GM12892 (cell line): ENCODE measurements around the gene MBNL3.

Experiments used
- POLR2AphosphoS5 ChIP-seq: IDR thresholded peaks from 2 replicates; pipeline ENCODE4 v1.6.1; 2011; ENCODE audit warnings: low read depth, low read length, control low read depth
- TAF1 ChIP-seq: IDR thresholded peaks from 2 replicates; pipeline ENCODE4 v1.6.1; 2011; ENCODE audit warnings: low read depth, mild to moderate bottlenecking, control low read depth, low read length, borderline replicate concordance

DNA sequence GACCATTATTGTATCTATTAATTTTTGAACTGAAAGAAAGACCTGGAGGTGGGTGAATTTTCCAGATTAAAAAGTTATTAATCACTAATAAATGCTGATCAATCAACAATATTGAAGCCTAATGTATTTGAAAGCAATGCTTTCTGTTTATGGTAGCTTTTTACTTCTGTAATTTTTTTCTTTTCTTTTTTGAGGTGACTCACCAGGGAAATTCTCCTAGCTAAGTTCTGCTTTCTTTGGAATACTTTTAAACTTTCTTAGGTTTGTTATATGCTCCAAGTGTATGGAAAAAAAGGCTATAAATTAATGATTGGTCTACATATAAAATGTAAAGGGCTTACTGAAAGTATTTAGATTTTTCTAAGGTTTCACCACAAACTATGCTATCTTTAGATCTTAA, 94.2 kb downstream of the MBNL3 start:
- no peak for TF ChIP-seq POLR2AphosphoS5
- no peak for TF ChIP-seq TAF1
